Testis (tissue), 2 donors: ENCODE measurements around the gene ZNF804B.

Experiments
- POLR2A ChIP-seq: fragments of 450-650 bp; IDR thresholded peaks from one replicate; pipeline ENCODE4 v1.6.1; 2017; ENCODE audit warnings: antibody characterized with exemption, mild to moderate bottlenecking, moderate library complexity
- TF ChIP-seq, protein P1 (sequence below), 3 experiments: fragments of 450-650 bp in 2 of 3; fragments of 200-600 bp in 1 of 3; sonication (generic) in 1 of 3; IDR thresholded peaks; one replicate each; pipeline ENCODE4 v1.5.1; 2016 to 2019; ENCODE audit warnings: antibody characterized with exemption in 3 of 3, mild to moderate bottlenecking in 2 of 3, moderate library complexity in 1 of 3

DNA sequence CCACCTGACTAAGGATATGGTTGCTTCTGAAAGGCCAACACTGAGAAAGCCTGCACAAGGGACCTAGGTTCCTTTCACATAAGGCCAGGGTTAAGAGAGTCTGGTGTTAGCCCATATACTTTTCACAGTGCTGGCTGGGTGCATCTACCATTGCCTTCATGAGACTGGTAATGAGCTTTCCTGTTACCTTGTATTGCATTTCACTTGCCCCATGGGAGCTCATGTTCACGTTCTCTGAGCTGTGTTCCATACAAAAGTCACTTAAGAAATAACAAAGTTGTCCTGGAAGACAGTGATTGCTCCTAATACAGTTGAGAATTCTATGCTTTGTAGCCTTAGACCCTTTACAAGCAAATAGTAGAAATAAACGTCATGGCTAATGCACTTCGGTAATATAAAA is 373.9 kb downstream of the ZNF804B start:
- TF ChIP-seq, protein P1, sequence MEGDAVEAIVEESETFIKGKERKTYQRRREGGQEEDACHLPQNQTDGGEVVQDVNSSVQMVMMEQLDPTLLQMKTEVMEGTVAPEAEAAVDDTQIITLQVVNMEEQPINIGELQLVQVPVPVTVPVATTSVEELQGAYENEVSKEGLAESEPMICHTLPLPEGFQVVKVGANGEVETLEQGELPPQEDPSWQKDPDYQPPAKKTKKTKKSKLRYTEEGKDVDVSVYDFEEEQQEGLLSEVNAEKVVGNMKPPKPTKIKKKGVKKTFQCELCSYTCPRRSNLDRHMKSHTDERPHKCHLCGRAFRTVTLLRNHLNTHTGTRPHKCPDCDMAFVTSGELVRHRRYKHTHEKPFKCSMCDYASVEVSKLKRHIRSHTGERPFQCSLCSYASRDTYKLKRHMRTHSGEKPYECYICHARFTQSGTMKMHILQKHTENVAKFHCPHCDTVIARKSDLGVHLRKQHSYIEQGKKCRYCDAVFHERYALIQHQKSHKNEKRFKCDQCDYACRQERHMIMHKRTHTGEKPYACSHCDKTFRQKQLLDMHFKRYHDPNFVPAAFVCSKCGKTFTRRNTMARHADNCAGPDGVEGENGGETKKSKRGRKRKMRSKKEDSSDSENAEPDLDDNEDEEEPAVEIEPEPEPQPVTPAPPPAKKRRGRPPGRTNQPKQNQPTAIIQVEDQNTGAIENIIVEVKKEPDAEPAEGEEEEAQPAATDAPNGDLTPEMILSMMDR (IDR thresholded peaks at IDR 0.05): no peak
- TF ChIP-seq POLR2A: no peak
